HG03460 (cell line): ENCODE measurements around the gene SLC39A10.

Experiments used
- ATAC-seq: cut with Tn5 transposase; IDR thresholded peaks from one replicate; pipeline ENCODE4 v1.9.1; 2021; ENCODE audit not compliant: unreplicated experiment

Gene SLC39A10

DNA sequence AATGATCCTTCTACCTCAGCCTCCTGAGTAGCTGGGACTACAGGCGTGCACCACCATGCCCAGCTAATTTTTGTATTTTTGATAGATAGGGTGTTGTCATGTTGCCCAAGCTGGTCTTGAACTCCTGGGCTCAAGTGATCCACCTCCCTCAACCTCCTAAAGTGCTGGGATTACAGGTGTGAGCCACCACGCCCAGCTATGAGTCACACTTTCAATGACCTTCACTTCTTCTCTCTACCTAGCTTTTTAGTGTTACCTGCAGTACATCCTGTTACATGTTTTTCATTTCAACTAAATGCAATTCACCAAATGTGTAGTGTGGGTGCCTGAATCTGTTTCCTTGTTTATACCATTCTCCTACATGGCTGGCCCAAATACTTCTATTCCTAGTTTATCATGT, 64.0 kb downstream of the SLC39A10 start:
- no peak for ATAC-seq

DNA sequence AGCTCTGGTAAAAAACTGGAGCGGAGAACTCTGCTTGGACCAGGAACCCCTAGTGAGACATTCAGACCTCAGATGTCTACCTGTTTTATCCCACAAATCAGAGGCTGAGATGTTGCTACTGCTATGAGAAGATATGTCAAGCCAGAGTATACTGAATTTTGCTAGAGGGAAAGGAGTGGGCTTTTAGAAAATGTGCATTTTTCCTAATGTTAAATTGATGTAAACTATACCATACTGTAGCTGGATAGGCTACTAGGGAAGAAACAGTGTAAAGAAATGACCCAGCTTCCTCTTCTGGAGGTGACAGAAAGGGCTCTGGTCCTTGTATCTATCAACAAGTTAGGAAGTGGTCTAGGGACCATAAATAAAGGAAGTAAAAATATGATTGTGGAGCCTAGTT, 65.0 kb downstream of the SLC39A10 start:
- ATAC-seq: no peak

DNA sequence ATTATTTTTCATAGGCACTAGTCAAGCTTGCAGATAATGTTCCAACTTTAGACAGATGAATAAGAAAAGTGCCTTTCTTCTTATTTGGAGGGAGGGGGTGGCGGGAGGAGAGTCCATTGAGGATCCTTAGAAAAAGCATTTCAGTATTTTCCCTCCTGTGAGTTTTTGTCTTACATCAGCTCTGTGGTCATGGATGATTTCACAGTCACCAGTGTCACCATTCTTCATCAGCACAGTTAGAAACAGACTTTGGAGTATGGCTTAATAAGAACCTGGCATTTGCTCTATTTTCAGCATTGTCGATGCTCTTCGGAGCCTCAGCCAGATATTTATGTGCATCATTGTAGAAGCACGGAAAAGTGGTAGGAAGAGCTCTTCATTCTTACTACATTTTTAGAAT, 70.1 kb downstream of the SLC39A10 start:
- no peak for ATAC-seq

DNA sequence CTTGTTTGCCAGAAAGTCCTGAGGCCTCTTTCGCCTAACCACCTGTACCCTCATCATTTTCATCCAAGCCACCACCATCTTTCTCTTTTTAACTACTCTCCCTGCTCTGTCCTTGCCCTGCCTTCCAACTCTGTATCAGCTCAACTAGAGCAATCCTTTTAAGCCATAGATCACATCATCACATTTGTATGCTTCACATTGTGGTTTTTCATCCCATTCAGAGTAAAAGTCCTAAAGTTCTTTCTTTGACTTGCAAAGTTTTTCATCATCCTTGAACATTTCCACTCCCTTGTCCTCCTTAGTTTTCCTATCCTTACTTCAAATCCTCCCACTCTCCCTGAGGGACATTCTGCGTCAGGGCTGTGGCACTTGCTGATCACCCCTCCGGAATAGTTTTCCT, 73.9 kb downstream of the SLC39A10 start:
- no peak for ATAC-seq

DNA sequence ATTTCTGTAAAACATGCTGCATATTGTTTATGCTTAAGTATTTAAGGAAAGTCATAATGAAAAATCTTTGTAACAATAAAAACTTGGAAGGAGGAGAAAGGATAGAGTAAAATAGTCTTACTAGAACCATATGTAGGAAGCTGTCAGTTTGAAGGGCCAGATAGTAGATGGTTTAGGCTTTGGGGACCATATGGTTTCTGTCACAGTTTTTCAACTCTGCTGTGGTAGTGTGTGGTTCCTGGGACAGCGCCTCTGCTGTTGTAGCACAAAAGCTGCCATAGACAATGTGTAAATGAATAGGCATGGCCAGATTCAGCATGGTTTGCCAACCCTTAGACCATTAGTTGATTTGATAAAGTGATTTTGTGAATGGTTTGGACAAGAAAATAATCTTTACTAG, 75.5 kb downstream of the SLC39A10 start:
- ATAC-seq: no peak

DNA sequence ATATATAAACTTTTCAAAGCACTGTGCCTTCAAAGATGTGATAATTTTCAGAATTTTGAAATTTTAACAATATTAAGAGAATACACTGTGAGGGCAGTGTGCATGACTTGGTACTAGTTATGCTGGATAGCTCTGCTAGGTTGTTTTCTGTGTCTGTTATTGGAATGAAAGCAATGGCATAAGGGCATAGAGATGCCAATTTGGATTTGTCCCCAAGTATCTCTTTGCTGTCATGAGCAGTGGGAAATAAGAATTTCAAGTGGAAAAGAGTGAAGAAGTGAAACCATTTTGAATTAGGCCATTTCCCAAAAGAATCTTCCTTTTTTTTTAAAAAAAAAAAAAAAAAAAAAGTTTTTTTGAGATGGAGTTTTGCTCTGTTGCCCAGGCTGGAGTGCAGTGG, 76.8 kb downstream of the SLC39A10 start:
- ATAC-seq: no peak

DNA sequence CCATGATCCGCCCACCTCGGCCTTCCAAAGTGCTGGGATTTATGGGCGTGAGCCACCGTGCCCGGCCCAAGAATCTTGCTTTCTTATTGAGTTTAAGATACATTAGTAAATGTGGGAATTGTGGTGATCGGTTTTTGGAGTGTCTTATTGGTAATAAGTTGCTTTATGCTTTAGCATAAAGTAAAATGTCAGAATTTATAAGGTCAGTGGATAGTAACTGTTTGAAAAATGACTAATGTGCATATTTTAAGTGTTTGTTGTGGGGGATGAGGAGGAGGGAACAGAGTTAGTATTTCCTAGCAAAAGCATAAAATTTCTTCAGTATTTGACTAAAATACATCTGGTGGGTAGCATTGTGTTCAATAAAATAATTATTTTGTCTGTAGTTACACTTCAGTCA, 77.4 kb downstream of the SLC39A10 start:
- ATAC-seq: no peak

DNA sequence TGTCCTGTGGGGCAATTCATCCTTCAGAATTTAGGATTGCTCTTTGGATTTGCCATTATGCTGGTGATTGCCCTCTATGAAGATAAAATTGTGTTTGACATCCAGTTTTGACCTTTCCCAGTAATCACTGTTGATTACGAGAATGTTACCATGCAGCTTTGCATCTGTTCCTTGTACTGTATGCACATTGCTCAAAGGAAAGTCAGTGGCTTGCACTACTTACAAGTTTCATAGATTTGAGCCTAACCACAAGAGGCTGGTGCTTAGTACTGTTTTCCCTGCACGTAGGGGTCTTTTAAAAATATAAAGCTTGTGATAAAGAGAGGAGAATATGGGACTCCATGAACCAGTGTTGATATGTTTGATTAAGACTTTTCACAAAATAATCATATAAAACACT, 77.9 kb downstream of the SLC39A10 start:
- ATAC-seq: no peak

DNA sequence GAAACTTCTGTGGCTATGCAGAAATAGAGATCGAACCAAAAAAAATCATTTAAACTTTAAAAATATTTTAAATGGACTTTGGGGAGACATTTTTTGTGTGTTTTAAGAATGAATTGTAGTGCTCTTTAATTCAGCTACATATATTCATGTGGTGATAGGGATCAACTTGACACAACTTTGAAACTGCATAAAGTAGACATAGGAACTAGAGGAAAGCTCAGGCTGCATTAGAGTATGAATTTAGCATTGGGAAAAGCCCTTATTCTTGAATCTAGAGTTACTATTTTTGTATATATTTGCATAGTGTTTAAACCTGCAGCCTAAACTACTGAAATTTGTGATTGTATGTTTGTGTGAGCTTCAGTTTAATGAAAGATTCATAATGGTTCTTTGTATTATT, 78.3 kb downstream of the SLC39A10 start:
- no peak for ATAC-seq

DNA sequence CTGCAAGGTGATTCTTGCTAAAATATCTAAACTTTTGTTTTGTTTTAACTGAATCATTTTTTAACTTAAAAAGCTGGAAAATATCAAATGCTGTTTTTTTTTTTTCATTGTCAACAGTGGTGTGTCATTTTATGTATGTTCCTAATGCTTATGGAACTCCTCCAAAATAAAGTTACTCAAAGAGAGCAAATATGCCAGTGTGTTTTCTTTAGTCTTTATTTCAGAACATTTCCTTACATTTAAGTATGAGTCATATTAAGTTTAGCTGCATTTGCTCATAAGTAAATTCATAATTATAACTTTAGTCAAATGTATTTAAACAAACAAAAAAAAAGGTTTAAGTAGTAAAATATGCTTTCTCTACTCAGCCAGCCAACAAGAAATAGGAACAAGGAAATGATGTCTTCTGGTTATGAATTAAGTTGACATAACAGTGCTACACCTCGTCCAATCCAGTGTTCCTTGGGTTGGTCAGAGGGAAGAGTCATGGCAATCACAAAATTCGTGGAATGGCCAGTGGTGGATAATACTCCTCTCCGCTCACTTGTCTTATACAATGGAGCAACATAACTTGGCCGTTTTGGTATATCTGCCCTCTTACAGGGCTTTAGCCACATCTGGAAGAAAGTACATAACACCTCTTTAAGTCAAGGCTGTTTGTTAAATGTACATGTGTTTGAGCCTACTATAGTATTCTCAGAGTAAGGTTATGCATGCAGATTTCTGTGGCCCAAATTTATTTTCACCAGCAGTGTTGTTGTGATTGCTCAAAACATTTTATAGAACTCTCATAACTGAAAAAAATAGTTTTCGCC, 80.7 kb downstream of the SLC39A10 start:
- no peak for ATAC-seq

DNA sequence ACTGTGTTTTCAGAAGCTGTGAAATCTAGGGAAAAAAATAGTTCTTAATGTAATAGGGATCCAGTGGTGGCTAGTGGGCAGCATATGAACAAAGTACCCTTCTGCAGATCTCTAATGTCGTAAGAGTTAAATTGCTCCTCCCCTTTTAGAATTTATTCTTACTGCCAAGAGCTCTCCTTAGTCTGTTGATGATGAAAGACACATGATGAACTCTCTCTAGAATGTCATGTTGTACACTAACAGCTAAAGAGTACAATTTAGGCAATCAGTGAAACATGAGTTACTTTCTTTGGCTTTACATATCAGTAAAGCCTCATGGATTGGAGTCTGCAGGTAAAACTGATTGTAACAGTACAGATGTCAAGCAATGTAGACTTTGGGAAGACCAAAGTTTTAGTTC, 84.2 kb downstream of the SLC39A10 start:
- no peak for ATAC-seq

DNA sequence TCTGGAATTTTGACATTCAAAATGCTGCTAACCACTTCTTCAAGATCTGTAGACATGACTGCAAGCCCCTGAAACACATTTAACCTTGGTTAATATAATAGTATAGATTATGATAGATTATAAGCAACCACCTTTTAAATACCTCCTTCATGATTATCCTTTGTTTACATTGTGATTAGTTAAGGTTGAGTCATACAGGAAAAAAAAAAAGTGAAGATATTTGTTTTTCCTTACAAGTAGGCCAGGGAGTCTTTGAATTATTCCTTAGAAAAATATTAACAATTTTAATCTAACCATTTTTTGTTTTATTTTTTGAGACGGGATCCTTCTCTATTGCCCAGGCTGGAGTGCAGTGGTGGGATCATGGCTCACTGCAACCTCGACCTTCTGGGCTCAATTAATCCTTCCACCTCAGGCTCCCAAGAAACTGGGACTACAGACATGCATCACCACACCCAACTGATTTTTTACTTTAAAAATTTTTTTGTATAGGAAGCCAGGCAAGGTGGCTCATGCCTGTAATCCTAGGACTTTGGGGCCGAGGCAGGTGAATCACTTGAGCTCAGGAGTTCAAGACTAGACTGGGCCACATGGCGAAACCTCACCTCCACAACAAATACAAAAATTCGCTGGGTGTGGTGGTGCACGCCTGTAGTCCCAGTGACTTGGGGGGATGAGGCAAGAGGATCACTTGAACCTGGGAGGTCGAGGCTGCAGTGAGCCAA, 99.4 kb downstream of the SLC39A10 start:
- no peak for ATAC-seq

DNA sequence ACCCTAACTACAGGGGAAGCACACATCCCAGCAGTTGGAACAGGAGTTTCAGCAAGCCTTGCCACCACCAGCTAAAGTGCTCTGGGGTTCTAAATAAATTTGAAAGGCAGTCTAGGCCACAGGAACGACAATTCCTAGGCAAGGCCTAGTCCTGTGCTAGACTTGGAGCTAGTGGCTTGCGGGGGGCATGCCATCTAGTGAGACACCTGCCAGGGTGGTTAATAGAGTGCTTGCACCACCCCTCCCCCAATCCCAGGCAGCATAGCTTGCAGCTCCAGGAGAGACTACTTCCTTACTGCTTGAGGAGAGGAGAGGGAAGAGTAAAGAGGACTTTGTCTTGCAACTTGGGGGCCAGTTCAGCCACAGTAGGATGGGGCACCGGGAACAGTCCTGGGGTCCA, 101.8 kb downstream of the SLC39A10 start:
- no peak for ATAC-seq

DNA sequence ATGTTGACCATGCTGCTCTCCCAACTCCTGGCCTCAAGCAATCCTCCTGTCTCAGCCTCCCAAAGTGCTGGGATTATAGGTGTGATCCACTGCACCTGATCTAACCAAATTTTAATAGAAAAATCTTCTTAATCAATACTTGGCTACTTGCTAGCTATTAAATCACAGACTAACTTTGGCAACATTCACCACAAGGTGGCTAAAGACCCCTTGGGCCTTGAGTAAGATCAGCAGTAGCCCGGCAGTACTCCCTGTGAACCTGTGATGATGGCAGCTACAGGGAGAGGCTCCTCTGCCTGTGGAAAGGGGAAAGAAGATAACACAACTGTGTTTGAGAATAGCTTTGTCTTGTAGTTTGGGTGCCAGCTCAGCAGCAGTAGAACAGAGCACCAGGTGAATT, 102.9 kb downstream of the SLC39A10 start:
- ATAC-seq: no peak

DNA sequence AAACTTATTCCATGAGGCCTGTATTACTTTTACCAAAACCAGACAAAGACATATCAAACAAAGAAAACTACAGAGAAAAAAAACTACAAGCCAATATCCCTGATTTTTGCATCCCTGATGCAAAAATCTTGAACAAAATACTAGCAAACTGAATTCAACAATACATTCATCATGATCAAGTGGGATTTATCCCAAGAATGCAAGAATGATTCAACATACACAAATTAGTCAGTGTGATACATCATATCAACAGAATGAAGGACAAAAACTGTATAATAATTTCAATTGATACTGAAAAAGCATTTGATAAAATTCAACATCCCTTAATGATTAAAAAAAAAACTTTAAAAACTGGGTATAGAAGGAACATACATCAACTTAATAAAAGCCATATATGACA, 106.8 kb downstream of the SLC39A10 start:
- no peak for ATAC-seq

DNA sequence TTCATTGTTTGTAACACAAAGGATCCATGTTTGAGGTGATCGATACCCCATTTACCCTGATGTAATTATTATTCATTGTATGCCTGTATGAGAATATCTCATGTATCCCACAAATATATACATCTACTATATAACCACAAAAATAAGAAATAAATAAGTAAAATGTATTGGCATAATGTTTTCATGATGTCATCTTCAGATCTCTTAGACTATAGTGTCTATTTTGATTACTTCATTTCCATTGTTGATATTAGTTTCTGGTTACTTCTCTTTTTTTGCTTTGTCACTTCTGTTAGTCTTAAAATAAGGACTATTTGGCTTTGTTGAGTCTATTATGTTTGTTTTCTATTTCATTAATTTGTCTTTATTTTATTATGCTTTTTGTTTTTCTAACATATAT, 109.7 kb downstream of the SLC39A10 start:
- ATAC-seq: no peak

DNA sequence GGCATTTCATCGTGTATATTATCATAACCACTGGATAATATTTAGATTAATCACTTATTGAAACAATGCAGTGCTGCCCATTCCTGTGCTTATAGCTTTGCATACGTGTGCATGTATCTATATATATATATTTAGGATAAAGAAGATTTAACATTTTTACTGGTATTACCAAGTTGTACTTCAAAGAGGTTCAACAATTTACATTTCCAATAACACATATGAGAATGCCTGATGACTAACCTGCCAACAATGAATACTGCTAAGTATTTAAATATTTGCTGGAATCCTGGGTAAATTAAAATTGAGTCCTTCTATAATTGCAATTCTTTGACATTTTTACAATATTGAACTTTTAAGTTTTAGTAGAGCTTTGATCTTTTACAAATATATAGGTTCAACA, 111.4 kb downstream of the SLC39A10 start:
- no peak for ATAC-seq

DNA sequence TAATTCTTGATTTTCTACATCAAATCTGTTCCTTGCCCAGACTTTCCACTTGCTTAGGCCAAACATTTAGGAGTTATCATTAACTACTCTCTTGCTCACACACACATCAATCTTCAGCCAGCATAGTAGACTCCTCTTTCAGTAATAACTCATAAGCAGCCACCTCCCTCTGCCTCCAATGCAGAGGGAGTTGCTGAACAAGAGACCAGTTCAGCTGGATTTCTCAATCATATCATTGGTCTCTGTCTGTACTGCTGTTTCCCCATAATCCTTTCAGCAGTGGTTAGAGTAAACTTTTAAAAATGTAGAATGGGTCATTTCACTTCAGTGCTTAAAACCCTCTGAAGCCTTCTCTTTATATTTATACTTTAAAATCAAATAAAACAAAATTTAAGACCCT, 112.9 kb downstream of the SLC39A10 start:
- ATAC-seq: no peak

DNA sequence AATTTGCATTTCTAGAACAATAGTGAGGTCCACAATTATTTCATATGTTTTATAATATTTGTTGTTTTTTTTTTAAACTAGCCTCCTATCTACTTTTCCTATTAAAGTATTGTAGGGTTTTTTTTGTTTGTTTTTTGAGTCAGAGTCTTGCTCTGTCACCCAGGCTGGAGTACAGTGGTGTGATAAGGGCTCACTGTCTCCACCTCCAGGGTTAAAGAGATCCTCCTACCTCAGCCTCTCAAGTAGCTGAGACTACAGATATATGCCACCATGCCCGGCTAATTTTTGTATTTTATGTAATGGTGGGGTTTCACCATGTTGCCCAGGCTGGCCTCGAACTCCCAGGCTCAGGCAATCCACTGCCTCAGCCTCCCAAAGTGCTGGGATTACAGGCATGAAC, 122.5 kb downstream of the SLC39A10 start:
- no peak for ATAC-seq

DNA sequence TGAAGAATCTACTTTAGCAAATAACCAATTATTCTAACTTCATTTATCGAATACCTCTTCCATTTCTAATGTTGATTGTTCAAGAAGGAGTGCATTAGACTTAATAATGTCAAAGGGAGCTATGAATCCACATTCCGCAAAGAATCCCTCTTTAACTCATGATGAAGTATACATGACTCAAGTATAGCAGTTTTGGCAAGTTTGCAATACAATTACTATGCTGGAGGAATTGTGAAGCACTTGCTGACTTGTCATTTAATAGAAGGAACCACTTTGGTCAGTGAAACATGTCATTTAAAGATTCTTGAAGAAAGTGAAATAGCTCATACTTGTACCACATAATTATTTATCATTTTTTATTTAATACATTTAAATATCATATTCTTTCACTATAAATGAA, 125.1 kb downstream of the SLC39A10 start:
- ATAC-seq: no peak
